ENCODE measurements around the gene NOTCH2.

The NOTCH2 gene

DNA sequence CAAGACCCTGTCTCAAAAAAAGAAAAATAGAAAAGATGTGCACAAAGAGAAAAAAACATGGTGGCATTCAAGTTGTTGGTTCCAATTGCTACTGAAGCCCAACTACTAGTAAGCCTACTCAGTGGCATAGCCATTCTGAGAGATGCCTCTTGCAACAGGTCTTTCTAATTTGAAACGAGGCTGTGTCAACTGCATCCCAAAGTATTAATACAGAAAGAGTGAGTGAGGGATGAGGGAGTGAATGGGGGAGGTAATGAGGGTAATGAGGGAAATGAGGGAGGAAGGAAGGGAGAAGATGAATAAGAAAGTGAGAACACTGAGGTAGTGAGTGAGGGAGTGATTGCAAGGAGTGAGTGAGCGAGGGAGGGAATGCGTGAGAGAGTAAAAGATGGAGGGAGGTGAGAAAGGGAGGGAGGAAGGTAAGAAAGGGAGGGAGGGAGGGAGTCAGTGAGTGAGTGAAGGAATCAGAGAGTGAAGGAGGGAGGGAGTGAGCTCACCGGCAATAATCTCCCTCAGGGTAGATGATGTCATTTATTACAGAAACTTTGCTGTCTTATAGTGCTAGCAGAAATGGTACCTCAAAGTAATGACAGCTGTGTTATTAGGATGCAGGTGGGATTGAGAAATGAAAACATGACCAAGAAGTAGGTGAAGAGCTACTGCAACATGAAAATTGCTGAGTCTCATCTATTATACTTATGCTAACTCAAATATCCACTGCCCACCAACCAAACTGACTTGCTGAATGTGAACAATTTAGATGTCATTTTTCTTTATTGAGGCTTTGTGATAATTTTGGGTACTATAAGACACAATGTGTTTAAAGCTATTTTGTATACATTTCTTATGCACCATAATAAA is 97.5 kb downstream of the NOTCH2 start:
- Histone ChIP-seq H3K36me3 (ENCODE audit: insufficient read depth, low read length) (no peaks in the 10 kb centered on the region), H3K9ac (ENCODE audit: low read depth, low read length) (no peak overlapping the region), H3K4me1 (ENCODE audit: insufficient read depth, low read length) (no peaks in the 10 kb centered on the region), H3K9me3 (ENCODE audit: control insufficient read depth, insufficient read depth, low read length) (no peaks in the 10 kb centered on the region)

DNA sequence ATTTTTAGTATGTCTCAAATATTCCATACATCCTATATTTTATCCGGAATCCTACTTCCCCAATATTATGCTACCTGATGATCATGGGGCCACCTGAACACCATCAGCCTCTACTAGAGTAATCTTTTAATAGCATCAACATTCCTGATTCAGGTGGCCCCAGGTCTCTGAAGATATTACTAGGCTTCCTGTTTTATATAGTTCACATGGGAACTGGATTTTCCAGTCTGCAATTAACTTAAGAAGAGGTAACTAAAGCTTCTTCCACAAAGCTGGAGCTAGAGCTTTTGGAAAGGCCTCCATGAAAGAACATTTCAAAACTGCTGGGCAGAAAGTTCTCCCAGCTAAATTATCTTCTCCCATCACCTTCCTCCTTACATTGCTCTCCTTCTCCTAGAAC is 100.9 kb downstream of the NOTCH2 start:
- Histone ChIP-seq H3K9me3 (ENCODE audit: control insufficient read depth, insufficient read depth, low read length) (no peaks in the 10 kb centered on the region), H3K4me1 (ENCODE audit: insufficient read depth, low read length) (no peaks in the 10 kb centered on the region), H3K9ac (ENCODE audit: low read depth, low read length) (no peak overlapping the region), H3K36me3 (ENCODE audit: insufficient read depth, low read length) (peaks cover 7% of the 10 kb centered on the region; the same call in 1 of the 2 replicates)

DNA sequence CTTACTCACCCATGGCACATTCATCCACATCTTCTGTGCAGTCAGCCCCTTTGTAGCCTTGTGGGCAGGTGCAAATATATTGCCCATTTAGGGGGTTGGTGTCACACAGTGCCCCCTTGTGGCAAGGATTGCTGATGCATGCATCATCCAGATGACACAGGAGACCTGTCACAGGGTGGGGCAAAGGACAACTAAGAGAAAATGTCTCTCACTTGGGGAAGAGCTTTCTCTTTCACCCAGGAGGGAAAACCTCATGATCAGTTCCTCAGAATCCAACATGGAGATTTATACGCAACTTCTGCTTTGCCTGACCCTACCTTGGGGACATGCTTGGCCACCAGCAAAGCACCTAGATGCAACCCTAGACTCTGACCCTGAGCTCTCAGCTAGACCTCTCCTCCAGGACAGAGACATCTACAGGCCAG is 101.4 kb downstream of the NOTCH2 start:
- no peaks in the 10 kb centered on the region for H3K4me1 ChIP-seq (ENCODE audit: insufficient read depth, low read length)
- H3K36me3 ChIP-seq (ENCODE audit: insufficient read depth, low read length) = peaks cover 7% of the 10 kb centered on the region; the same call in 1 of the 2 replicates
- H3K9ac ChIP-seq (ENCODE audit: low read depth, low read length) = no peak overlapping the region
- no peaks in the 10 kb centered on the region for H3K9me3 ChIP-seq (ENCODE audit: control insufficient read depth, insufficient read depth, low read length)

- Histone ChIP-seq H3K4me1 (ENCODE audit: insufficient read depth, low read length) (no peaks in the 10 kb centered on the region), H3K9ac (ENCODE audit: low read depth, low read length) (no peak overlapping the region), H3K36me3 (ENCODE audit: insufficient read depth, low read length) (peaks cover 7% of the 10 kb centered on the region; the same call in 1 of the 2 replicates), H3K9me3 (ENCODE audit: control insufficient read depth, insufficient read depth, low read length) (no peaks in the 10 kb centered on the region)
Observed at GRCh38 chr1:119966681-119967080, 102.8 kb downstream of the NOTCH2 start.

DNA sequence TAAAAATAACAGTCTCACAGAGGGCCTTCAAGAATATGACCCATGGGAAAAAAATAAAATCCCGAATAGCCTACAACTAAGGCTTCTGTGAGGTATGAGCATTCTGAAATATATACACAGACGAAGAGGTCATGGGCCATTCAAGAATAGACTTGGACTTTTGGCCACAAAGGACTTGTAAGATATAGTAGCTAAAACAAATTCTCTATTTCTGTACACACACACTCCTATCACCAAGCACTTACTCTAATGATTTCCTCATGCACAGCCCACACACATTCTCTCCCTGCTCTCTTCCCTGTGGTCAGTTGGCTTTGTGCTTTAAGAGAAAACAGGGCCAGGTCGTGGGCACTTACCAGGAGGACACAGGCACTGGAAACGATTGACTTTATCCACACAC is 103.4 kb downstream of the NOTCH2 start:
- no peak overlapping the region for H3K9ac ChIP-seq (ENCODE audit: low read depth, low read length)
- H3K4me1 ChIP-seq (ENCODE audit: insufficient read depth, low read length) = no peaks in the 10 kb centered on the region
- H3K9me3 ChIP-seq (ENCODE audit: control insufficient read depth, insufficient read depth, low read length) = no peaks in the 10 kb centered on the region
- H3K36me3 ChIP-seq (ENCODE audit: insufficient read depth, low read length) = peaks cover 7% of the 10 kb centered on the region; the same call in 1 of the 2 replicates

DNA sequence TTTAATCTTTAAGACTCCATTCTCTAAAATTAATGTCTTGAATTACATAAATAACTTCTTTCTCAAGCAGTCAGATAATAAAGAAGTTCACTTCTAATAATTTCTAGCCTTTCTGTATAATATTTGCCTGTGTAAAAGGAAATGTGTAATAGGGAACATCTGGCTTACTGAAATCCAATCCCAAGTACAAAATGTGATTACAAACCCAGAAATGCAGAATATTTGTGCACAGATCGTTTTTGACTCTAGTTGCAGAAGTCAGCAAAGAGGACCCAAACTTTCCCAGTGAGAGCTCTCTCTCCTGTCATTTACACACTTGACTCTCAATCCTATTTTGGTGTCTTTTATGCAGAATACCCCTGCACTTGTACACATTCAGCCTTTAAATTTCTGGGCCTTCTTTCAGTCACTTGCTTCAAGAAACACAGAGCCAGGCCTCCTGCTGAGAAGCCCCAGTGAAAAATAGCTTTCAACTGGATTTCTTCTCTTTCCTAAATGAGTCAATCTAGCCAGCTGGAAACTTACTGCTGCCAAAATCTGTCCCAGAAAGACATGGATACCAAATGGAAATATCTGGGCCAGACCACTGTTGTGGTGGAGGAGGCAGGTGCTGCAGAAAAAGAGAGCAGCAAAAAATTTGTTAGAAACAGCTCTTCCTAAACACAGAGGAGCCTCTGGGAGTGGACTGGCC is 104.6 kb downstream of the NOTCH2 start:
- peaks cover 7% of the 10 kb centered on the region; the same call in 1 of the 2 replicates for H3K36me3 ChIP-seq (ENCODE audit: insufficient read depth, low read length)
- no peaks in the 10 kb centered on the region for H3K4me1 ChIP-seq (ENCODE audit: insufficient read depth, low read length)
- H3K9me3 ChIP-seq (ENCODE audit: control insufficient read depth, insufficient read depth, low read length) = no peaks in the 10 kb centered on the region
- H3K9ac ChIP-seq (ENCODE audit: low read depth, low read length) = no peak overlapping the region

GRCh38 chr1:119962296-119962968 is 107.0 kb downstream of the NOTCH2 start:
- Histone ChIP-seq H3K9ac (ENCODE audit: low read depth, low read length) (no peak overlapping the region), H3K4me1 (ENCODE audit: insufficient read depth, low read length) (no peaks in the 10 kb centered on the region), H3K36me3 (ENCODE audit: insufficient read depth, low read length) (peaks cover 7% of the 10 kb centered on the region; the same call in 1 of the 2 replicates), H3K9me3 (ENCODE audit: control insufficient read depth, insufficient read depth, low read length) (no peaks in the 10 kb centered on the region)

- Histone ChIP-seq H3K9ac (ENCODE audit: low read depth, low read length) (no peak overlapping the region), H3K9me3 (ENCODE audit: control insufficient read depth, insufficient read depth, low read length) (no peaks in the 10 kb centered on the region), H3K36me3 (ENCODE audit: insufficient read depth, low read length) (peaks cover 7% of the 10 kb centered on the region; the same call in 1 of the 2 replicates), H3K4me1 (ENCODE audit: insufficient read depth, low read length) (no peaks in the 10 kb centered on the region)
Observed at GRCh38 chr1:119960501-119960900, 109.0 kb downstream of the NOTCH2 start.

DNA sequence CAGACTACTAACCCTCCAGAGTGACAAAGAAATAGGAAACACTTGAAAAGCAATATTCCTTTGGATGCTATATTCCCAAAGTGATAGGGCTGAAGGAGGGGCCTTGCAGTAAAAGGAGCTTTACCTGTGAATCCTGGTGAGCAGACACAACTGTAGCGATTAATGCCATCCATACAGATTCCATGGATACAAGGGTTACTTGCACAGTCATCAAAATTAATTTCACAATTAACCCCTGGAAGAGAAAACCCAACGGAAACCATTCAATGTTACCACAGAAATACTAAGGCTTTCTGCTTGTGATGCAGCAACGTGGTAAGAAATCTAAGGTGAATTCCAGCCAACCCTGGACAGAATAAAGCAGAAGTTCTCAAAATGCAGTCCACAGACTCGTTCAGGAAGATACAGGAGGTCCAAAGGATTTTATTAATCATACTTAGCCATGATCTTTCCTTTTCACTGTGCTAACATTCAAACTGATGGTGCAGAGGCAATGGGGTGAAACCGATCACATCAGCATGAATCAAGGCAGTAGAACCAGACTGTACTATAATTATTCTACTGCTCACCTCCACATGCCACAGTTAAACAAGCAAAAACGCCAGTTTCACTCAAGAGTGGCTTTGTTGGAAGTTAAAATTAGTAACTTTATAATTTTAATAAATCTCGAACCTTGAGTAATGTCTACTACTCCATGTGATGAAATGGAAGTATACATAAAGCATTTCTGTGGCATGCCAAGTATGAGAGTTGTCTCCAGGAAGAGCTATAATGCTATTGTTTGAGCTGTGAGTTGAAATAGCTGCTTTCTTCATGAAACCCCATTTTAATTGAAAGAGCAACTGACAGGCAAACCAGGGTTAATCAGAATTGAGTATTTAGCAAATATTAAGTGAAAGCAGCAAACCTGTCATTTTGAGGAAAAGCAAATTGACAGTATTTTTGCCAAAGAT is 109.9 kb downstream of the NOTCH2 start:
- Histone ChIP-seq H3K9ac (ENCODE audit: low read depth, low read length) (no peak overlapping the region), H3K4me1 (ENCODE audit: insufficient read depth, low read length) (no peaks in the 10 kb centered on the region), H3K9me3 (ENCODE audit: control insufficient read depth, insufficient read depth, low read length) (no peaks in the 10 kb centered on the region), H3K36me3 (ENCODE audit: insufficient read depth, low read length) (no peaks in the 10 kb centered on the region)

GRCh38 chr1:119958223-119958622 is 111.2 kb downstream of the NOTCH2 start:
- Histone ChIP-seq H3K36me3 (ENCODE audit: insufficient read depth, low read length) (no peaks in the 10 kb centered on the region), H3K4me1 (ENCODE audit: insufficient read depth, low read length) (no peaks in the 10 kb centered on the region), H3K9me3 (ENCODE audit: control insufficient read depth, insufficient read depth, low read length) (no peaks in the 10 kb centered on the region), H3K9ac (ENCODE audit: low read depth, low read length) (no peak overlapping the region)

DNA sequence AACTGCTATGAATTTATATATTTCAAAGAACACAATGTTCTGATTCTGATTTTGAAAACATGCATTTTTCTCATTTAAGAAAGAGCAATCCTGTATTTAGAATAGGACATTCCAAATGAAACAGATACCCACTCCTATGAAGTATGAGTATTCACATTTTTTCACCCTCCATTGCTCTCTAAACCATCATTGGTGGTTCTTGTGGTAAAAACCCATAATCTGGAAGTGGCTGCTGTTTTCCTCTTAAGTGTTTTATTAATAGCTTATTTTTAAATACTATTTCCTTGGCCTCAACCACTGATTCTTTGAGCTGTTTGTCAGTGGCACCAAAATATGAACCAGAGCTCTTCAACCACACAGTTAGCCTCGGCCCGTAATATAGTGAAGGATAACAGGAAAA is 113.2 kb downstream of the NOTCH2 start:
- Histone ChIP-seq H3K36me3 (ENCODE audit: insufficient read depth, low read length) (no peaks in the 10 kb centered on the region; the same call in 1 of the 2 replicates), H3K4me1 (ENCODE audit: insufficient read depth, low read length) (no peaks in the 10 kb centered on the region), H3K9ac (ENCODE audit: low read depth, low read length) (no peak overlapping the region), H3K9me3 (ENCODE audit: control insufficient read depth, insufficient read depth, low read length) (no peaks in the 10 kb centered on the region)

DNA sequence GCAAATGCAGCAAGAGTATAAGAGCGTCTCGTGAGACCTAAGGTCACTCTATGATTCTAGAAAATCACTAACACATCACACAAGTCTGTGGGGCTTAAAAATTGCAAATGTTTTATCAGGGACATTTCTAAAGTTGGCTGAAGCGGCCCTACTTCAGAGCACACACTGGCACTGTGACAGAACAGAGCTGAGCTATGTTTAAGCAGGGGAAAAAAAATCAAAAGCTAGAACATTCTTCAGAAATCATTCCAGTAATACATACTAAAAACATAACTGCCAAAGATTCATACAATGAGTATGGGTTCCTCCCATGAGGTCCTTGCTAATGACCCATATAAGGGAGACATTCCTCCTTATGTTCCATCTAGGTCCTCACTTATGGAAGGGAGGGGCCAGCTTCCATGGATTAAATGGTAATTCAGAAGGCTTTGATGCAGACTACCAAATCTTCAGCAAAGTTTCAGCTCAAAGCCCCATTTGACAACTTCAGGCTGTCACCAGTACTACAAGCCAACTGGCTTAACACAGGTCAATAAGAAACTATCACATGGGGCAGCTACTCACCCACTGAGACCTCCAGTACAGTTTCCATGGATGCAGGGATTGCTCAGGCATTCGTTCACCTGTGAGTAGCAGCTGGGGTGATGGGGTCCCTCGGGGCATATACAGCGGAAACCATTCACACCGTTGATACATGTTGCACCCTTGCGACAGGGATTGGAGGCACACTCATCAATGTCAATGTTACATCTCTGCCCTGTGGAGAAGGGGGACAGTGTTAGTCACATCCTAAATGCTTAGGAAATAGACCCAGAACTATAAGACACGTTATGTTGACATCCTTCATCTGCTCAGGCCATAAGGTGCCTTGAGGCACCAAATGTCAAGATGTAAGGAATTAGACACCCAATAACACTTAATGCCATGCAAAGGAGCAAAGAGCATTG is 114.7 kb downstream of the NOTCH2 start:
- H3K9me3 ChIP-seq (ENCODE audit: control insufficient read depth, insufficient read depth, low read length) = no peaks in the 10 kb centered on the region
- no peak overlapping the region for H3K9ac ChIP-seq (ENCODE audit: low read depth, low read length)
- no peaks in the 10 kb centered on the region; the same call in none of the 2 replicates for H3K36me3 ChIP-seq (ENCODE audit: insufficient read depth, low read length)
- H3K4me1 ChIP-seq (ENCODE audit: insufficient read depth, low read length) = no peaks in the 10 kb centered on the region

All from ES-I3 (cell line).